BE2C (cell line): Measurements from ENCODE around the gene PPP1R12B.

Experiments
- DNase-seq: peaks from one replicate; pipeline ENCODE4 v3.0.0-alpha.2; 2020
- H3K27me3 ChIP-seq: fragments of 250-450 bp; sonication (Bioruptor Pico); 2 replicates; pipeline ENCODE4 v1.5.1; 2020; ENCODE audit warnings: mild to moderate bottlenecking
- H3K36me3 ChIP-seq: fragments of 250-450 bp; sonication (Bioruptor Pico); 2 replicates; pipeline ENCODE4 v1.5.1; 2020; ENCODE audit warnings: mild to moderate bottlenecking
- H3K4me1 ChIP-seq: fragments of 250-450 bp; sonication (Bioruptor Pico); 2 replicates; pipeline ENCODE4 v1.5.1; 2020
- H3K4me3 ChIP-seq: 2 replicates; pipeline ENCODE4 v1.5.1; 2011; ENCODE audit warnings: low read depth, low read length
- H3K9me3 ChIP-seq: fragments of 250-450 bp; sonication (Bioruptor Pico); 2 replicates; pipeline ENCODE4 v1.5.1; 2020
- TF ChIP-seq, protein P1 (sequence below): IDR thresholded peaks from 2 replicates; pipeline ENCODE4 v1.5.1; 2012; ENCODE audit warnings: mild to moderate bottlenecking, low read depth, low read length

The PPP1R12B gene

GRCh38 chr1:202593845-202594244, 245.3 kb downstream of the PPP1R12B start:
- no peaks in the 10 kb centered on the region for H3K27me3 ChIP-seq
- TF ChIP-seq, protein P1, sequence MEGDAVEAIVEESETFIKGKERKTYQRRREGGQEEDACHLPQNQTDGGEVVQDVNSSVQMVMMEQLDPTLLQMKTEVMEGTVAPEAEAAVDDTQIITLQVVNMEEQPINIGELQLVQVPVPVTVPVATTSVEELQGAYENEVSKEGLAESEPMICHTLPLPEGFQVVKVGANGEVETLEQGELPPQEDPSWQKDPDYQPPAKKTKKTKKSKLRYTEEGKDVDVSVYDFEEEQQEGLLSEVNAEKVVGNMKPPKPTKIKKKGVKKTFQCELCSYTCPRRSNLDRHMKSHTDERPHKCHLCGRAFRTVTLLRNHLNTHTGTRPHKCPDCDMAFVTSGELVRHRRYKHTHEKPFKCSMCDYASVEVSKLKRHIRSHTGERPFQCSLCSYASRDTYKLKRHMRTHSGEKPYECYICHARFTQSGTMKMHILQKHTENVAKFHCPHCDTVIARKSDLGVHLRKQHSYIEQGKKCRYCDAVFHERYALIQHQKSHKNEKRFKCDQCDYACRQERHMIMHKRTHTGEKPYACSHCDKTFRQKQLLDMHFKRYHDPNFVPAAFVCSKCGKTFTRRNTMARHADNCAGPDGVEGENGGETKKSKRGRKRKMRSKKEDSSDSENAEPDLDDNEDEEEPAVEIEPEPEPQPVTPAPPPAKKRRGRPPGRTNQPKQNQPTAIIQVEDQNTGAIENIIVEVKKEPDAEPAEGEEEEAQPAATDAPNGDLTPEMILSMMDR: no peak

GRCh38 chr1:202596638-202597037, 248.1 kb downstream of the PPP1R12B start:
- Histone ChIP-seq H3K36me3 (no peaks in the 10 kb centered on the region), H3K4me3 (no peak overlapping the region), H3K9me3 (no peaks in the 10 kb centered on the region), H3K27me3 (no peaks in the 10 kb centered on the region), H3K4me1 (peaks cover 13% of the 10 kb centered on the region)
- DNase-seq: no peak
- TF ChIP-seq, protein P1: no peak

More at GRCh38 chr1:202593845-202594244, 245.3 kb downstream of the PPP1R12B start:
- H3K36me3 ChIP-seq: no peaks in the 10 kb centered on the region
- H3K4me3 ChIP-seq: no peak overlapping the region
- H3K4me1 ChIP-seq: peaks cover 19% of the 10 kb centered on the region
- DNase-seq: no peak
- no peaks in the 10 kb centered on the region for H3K9me3 ChIP-seq

DNA sequence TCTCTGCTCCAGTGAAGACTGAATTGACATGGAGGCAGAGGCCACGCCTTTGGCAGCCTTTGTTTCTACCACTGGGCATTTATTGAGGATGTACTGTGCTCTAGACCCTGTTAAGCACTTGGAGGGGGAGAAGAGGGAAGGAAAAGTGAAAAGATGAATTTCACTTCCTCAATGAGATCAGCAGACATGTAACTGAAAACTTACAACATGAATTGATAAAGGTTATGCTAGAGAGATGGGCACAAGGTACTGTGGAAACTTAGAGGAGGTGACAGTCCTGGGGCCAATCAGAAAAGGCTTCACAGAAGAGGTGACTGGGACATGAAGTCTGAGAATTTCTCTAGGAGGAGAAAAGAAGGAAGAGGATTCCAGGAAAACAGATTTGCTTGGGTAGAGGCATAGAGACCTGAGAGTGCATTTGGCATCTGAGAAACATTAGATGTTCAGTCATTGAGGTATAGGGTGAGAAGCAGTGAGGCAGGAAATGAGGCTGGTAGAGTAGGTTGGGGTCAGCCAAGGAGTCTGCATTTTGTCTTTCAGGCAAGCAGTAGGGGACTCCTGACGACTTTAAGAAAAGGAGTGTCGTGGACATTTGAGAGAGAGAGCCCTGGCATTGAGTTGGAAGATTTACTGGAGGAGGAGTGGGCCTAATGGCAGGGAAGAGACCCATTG, 248.7 kb downstream of the PPP1R12B start:
- Histone ChIP-seq H3K36me3 (no peaks in the 10 kb centered on the region), H3K9me3 (no peaks in the 10 kb centered on the region), H3K4me1 (peaks cover 9% of the 10 kb centered on the region), H3K4me3 (no peak overlapping the region), H3K27me3 (no peaks in the 10 kb centered on the region)
- TF ChIP-seq, protein P1: no peak
- DNase-seq: no peak

- TF ChIP-seq, protein P1: peak; percentile 93
- peak; percentile 81 for DNase-seq
- Histone ChIP-seq H3K4me1 (peaks cover 9% of the 10 kb centered on the region), H3K27me3 (no peaks in the 10 kb centered on the region), H3K9me3 (no peaks in the 10 kb centered on the region), H3K4me3 (no peak overlapping the region), H3K36me3 (no peaks in the 10 kb centered on the region)
These were observed 251.4 kb downstream of the PPP1R12B start for GRCh38 chr1:202599669-202600431.

- H3K27me3 ChIP-seq: no peaks in the 10 kb centered on the region
- H3K4me1 ChIP-seq: peaks cover 9% of the 10 kb centered on the region
- no peak for DNase-seq
- H3K4me3 ChIP-seq: no peak overlapping the region
- no peaks in the 10 kb centered on the region for H3K36me3 ChIP-seq
- no peaks in the 10 kb centered on the region for H3K9me3 ChIP-seq
- TF ChIP-seq, protein P1: no peak
These were observed 252.0 kb downstream of the PPP1R12B start for GRCh38 chr1:202600432-202601041.

GRCh38 chr1:202603435-202603834, 254.9 kb downstream of the PPP1R12B start:
- H3K27me3 ChIP-seq: no peaks in the 10 kb centered on the region
- H3K4me3 ChIP-seq: no peak overlapping the region
- H3K36me3 ChIP-seq: no peaks in the 10 kb centered on the region
- H3K9me3 ChIP-seq: no peaks in the 10 kb centered on the region
- TF ChIP-seq, protein P1: no peak
- DNase-seq: no peak
- peaks cover 9% of the 10 kb centered on the region for H3K4me1 ChIP-seq
